Effector CD8-positive, alpha-beta T cell (primary cell): ENCODE measurements around the gene TSKU.
"Not testable (repeated sequence)": the region's sequence is repeated elsewhere in the genome, so short reads cannot be mapped to it uniquely, and the experiment has no call there.

ENCODE experiments used
- DNase-seq: peaks from one replicate; lab custom pipeline; 2025; lab: John Stamatoyannopoulos, UW

The TSKU gene

DNA sequence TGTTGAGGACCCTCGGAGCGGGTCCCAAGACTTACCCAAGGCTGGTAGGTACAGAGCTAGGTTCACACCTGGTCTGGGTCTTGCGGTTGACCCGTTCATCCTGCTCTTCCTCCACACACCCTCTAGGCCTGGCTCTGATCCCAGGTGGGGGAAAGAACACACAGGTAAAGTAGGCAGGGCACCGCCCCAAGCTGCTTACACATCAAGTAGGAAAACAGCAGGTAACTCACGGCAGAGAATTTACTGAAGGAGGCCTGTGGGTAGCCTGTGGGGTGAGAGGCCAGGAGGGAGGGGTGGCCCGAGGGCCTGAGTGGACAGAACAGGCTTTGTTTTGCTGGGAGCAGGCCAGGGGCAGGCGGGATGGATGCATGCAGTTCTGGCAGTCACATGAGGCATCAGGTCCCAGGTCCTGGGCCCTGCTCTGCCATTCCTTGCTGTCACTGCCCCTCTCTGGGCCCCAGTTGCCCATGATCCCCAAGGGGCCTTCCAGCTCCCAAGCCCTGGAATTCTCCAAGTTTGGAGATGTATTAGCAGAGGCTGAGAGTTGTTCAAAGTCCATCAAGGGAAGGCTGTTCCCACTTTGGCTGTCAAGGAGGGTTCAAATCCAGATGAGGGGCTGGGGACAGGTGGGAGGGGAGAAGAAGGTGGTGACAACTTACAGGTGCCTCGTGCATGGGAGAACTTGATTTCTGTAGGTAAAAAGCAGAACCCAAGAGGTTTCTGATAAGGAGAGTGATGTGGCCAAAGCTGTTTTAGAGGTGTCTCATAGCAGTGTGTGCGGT, 5.7 kb downstream of the TSKU start:
- no peak for DNase-seq

DNA sequence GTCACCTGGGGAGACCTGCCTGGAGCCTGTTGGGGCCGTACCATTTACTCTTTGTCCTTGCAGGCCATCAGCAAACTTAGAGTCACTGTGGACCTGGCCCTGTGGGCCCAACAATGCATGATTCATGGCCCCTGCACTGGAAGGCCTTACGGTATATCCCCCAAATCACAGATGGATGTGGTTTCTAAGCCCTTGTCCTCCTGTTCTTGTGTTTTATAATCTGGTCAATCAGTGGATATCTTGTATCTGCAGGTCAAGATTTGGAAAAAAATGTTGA, 6.2 kb downstream of the TSKU start:
- DNase-seq = no peak

DNA sequence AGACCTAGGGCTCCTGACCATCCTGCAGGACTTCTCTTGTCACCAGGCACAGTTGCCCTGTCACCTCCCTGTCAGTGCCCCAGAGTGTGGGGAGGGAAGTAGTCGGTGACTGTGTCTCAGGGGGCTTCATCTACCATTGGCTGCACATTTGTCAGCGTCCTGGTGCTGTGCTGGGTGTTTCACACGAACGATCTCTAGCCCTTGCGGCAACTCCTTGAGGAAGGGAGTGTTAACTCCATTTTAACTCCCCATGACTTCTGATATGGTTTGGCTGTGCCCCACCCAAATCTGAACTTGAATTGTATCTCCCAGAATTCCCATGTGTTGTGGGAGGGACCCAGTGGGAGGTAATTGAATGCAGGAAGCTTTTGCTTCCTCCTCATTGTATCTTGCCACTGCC, 7.1 kb downstream of the TSKU start:
- no peak for DNase-seq

DNA sequence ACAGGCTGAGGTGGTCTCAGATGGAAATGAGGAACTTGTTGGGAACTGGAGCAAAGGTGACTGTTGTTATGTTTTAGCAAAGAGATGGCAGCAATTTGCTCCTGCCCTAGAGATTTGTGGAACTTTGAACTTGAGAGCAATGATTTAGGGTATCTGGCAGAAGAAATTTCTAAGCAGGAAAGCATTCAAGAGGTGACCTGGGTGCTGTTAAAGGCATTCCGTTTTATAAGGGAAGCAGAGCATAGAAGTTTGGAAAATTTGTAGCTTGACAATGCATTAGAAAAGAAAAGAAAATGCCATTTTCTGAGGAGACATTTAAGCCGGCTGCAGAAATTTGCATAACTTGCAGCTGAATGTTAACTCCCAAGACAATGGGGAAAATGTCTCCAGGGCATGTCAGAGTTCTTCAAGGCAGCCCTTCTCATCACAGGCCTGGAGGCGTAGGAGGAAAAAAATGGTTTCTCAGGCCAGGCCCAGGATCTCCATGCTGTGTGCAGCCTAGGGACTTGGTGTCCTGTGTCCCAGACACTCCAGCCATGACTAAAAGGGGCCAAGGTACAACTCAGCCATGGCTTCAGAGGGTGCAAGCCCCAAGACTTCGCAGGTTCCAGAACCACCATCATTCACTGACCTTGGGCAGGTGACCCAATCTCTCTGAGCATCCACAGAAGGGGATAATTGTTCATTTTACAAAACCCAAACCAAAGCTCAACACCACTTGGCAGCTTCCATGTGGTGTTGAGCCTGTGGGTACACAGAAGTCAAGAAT, 8.0 kb downstream of the TSKU start:
- DNase-seq = not testable (repeated sequence)

DNA sequence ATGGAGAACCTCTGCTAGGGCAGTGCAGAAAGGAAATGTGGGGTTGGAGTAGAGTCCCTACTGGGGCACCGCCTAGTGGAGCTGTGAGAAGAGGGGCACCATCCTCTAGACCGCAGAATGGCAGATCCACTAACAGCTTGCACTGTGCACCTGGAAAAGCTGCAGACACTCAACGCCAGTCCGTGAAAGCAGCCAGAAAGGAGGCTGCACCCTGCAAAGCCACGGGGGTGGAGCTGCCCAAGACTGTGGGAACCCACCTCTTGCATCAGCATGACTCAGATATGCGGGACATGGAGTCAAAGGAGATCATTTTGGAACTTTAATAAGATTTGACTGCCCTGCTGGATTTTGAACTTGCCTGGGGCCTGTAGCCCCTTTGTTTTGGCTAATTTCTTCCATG, 8.7 kb downstream of the TSKU start:
- DNase-seq = no peak

DNA sequence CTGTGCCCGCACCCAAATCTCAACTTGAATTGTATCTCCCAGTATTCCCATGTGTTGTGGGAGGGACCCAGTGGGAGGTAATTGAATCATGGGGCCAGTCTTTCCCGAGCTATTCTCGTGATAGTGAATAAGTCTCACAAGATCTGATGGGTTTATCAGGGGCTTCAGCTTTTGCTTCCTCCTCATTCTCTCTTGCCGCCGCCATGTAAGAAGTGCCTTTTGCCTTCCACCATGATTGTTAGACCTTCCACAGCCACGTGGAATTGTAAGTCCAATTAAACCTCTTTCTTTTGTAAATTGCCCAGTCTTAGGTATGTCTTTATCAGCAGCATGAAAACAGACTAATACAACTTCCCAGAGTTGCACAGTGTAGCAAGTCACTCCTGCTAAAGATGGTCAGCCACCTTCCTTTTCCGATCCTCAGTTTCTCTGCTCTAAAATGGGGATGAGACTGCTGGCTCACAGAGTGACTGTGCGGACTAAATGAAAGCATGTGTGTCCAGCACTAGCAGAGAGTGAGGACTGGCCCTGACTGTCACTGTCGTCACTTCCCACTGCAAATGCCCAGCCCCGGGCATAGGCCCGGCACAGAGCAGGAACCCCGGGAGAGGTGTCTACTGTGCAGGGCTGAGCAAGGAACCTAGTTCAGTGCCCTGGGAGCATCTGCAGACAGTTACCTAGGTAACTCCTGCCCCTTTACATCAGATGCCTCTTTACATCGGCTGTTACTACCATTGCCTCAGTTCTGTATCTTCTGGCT, 9.5 kb downstream of the TSKU start:
- no peak for DNase-seq

DNA sequence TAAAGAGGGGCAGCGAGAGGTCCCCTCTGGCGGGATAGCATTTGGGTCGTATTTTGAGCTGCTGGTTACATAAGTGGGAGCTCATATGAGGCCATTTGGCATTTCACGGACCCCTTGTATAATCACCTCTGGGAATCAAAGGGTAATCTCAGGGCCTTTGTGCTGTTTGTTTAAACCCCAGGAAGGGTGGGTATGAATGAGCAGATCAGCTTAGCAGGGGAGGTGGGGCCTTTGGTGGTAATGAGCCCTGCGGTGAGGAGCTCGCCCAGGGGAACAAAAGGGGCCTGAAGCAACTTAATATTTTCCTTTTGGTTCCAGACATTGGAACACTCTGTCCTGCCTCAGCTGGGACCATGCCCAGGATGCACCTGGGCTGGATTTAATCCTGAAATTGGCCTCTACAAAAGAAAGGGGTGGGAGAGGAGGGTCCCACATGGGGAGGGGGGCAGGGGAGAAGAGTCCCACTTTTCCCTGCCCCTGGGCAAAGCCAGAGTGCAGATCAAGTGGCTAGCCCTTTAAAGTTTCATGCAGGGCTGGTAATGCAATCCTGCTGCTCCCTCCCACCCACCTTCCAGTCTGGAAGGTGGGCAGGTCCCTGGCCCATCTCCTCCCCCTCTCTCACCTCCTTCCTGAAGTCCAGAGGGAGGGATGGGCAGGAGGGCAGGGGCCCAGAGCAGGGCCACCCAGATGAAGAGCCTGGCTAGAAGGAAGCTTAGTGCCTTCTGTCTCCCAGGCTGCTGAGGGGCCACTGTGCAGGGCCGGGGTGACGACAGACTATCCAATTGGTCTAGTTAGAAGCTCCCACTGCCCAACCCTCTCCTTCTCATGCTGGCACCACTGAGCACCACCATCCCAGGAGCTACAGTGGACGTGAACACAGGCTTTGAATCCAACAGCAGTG, 10.5 kb downstream of the TSKU start:
- DNase-seq = no peak

DNA sequence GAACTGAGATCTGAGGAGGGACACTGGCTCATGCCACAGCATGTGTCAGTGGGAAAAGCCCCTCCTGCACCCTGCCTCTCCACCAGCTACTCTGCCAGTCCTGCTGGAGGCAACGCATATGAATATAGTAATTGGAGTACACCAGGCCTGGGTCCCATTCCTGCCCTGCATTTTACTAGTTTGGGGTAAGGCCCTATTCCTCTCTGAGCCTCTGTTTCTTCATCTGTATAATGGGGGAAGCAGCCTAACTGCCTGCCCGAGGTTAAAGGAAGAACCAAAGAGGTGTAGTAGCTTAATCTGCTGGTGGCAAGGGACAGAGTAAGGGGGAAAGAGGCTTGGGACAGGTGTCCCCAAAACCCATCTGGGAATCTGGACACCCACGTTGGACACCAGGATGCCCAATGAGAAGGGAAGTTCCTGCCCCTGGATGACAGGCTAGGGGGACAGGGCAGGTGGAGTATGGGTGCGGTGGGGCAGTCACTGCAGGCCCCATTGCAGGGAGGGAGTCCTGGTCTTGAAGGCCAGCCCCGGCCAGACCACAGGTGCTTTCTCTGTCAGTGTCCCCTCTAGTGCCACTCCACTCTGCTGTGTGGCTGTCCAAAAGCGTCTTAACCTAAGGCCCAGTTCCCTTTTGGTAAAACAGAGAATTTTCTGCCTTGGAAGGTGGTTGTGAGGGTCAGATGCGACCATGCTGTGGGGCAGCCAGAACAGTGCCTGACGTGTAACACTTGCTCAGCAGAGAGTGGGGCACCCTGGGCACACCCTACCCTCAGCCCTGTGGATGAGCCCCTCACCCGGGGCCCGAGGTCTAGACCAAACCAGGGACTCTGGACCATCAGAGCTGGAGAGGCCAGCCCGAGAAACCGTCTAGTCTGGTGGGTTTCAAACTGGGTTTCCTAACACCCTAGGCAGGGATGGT, 11.5 kb downstream of the TSKU start:
- no peak for DNase-seq

DNA sequence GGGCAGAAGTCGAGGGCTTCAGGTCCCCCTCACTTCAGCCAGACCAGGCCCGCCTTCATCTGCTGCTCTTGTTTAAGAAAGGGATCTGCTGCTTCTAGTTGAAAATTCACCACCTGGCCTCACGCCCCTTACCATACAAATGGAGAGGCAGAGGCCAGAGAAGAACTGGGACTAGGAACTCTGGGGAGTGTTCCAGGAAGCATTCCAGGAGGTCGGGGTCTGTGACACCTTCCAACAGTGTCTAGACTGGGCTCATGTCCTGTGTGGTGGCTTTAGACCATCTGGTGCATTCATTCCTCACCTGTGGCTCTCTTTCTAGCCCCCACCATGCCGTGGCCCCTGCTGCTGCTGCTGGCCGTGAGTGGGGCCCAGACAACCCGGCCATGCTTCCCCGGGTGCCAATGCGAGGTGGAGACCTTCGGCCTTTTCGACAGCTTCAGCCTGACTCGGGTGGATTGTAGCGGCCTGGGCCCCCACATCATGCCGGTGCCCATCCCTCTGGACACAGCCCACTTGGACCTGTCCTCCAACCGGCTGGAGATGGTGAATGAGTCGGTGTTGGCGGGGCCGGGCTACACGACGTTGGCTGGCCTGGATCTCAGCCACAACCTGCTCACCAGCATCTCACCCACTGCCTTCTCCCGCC, 12.3 kb downstream of the TSKU start:
- no peak for DNase-seq

DNA sequence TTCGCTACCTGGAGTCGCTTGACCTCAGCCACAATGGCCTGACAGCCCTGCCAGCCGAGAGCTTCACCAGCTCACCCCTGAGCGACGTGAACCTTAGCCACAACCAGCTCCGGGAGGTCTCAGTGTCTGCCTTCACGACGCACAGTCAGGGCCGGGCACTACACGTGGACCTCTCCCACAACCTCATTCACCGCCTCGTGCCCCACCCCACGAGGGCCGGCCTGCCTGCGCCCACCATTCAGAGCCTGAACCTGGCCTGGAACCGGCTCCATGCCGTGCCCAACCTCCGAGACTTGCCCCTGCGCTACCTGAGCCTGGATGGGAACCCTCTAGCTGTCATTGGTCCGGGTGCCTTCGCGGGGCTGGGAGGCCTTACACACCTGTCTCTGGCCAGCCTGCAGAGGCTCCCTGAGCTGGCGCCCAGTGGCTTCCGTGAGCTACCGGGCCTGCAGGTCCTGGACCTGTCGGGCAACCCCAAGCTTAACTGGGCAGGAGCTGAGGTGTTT, 12.8 kb downstream of the TSKU start:
- no peak for DNase-seq

DNA sequence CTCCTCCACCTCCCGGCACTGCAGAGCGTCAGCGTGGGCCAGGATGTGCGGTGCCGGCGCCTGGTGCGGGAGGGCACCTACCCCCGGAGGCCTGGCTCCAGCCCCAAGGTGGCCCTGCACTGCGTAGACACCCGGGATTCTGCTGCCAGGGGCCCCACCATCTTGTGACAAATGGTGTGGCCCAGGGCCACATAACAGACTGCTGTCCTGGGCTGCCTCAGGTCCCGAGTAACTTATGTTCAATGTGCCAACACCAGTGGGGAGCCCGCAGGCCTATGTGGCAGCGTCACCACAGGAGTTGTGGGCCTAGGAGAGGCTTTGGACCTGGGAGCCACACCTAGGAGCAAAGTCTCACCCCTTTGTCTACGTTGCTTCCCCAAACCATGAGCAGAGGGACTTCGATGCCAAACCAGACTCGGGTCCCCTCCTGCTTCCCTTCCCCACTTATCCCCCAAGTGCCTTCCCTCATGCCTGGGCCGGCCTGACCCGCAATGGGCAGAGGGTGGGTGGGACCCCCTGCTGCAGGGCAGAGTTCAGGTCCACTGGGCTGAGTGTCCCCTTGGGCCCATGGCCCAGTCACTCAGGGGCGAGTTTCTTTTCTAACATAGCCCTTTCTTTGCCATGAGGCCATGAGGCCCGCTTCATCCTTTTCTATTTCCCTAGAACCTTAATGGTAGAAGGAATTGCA, 13.5 kb downstream of the TSKU start:
- DNase-seq = no peak

DNA sequence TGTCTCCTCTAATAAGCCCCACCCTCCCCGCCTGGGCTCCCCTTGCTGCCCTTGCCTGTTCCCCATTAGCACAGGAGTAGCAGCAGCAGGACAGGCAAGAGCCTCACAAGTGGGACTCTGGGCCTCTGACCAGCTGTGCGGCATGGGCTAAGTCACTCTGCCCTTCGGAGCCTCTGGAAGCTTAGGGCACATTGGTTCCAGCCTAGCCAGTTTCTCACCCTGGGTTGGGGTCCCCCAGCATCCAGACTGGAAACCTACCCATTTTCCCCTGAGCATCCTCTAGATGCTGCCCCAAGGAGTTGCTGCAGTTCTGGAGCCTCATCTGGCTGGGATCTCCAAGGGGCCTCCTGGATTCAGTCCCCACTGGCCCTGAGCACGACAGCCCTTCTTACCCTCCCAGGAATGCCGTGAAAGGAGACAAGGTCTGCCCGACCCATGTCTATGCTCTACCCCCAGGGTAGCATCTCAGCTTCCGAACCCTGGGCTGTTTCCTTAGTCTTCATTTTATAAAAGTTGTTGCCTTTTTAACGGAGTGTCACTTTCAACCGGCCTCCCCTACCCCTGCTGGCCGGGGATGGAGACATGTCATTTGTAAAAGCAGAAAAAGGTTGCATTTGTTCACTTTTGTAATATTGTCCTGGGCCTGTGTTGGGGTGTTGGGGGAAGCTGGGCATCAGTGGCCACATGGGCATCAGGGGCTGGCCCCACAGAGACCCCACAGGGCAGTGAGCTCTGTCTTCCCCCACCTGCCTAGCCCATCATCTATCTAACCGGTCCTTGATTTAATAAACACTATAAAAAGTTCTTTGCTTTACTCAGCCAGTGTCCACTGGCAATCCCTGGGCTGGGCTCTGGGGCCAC, 14.4 kb downstream of the TSKU start:
- no peak for DNase-seq

DNA sequence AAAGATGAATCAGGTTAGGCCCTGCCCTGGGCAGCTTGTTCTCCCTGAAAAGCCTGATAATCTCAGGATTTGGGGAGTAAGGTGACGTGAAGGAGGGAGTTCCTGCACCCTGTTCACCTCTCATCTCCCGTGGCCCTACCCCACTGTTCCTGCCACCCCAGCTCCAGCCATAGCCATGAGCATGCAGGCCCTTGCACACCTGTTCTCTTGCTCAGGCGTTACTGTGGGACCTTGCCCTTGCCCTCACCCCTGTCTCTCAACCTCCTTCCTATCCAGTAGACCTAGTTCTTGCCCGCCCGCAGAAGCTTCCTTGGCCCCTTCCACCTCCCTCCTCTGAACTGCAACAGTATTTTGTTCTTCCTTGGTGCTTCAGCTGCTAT, 15.0 kb downstream of the TSKU start:
- no peak for DNase-seq

DNA sequence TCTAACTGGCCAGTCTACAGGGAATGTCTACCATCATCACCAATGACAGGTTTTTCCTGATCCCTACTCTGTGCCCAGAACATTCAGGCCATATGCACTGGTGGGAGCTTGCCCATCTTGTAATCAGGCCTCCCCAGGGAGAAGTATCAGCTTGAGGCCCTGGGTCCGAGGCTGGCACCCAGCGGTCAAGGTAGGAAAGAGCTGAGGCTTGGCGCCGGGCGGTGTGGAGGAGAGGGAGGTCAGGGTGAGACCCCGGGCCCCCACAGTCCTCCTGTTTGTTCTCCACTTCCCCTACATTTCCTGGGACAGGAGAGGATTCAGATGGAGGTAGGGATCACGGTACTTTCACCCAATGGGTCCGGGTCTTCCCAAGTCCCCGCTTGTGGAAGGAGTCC, 15.5 kb downstream of the TSKU start:
- DNase-seq = no peak

DNA sequence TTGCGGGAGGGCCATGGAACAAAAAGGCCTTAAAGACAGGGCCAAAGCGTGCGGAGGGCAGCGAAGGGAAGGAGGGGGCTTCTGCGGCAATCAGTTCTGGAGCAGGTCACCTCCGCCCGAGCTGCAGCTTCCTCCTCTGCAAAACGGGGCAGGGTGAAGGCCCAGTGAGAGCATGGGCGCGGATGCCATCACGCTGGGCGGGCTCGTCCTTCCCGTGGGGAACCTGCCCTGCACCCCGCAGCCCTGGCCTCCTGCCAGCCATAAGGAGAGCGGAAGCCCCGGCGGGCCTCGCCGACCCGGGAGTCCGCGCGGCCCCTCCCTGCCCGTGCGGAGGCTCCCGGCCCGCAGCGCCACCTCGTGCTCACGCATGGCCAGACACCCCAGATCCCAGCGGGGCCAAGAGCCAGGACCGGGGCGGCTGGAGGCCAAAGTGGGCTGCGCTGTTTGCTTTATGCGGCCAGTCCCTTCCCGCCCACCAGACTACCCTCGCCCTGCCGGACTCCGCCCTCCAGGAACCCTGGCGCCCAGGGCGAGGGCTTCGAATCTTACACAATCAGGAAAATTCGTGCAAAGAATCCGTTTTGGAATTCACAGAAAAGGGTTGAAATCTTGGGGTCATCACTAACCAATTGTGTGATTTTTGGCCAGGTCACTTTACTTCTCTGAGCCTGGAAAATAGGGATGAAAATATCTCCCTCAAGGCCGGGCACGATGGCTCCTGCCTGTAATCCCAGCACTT, 16.1 kb downstream of the TSKU start:
- DNase-seq = peak; percentile 64

DNA sequence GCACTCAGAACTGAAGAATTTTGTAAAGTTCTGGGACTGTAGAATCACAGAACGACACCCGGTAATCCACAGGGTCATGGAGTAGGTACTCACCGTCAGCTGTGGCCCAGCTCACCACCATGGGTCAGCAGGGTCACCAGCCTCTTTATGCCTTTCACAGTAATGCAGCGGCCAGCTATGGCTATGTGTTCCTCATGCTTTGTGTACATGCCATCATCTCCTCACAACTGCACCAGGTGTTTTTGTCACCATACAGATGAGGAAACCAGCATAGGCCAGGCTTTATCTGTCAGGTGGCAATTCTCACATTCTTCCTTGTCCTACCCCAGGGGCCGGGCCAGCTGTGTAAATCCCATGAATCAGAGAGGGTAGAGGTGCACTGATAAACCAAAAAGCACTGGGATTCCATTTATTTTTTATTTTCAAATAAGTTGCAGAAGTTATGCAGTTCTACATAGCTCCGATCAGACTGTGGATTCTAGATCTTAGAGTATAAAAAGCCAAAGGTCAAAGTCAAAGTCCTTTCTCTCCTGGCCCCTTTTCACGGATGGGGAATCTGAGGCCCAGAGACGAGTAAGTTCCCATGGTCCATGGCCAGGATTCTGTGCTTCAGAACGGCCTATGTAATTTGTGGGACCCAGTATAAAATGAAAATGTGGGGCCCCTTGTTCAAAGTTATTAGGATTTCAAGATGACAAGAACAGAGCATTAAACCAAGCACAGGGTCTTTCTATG, 17.5 kb downstream of the TSKU start:
- no peak for DNase-seq

DNA sequence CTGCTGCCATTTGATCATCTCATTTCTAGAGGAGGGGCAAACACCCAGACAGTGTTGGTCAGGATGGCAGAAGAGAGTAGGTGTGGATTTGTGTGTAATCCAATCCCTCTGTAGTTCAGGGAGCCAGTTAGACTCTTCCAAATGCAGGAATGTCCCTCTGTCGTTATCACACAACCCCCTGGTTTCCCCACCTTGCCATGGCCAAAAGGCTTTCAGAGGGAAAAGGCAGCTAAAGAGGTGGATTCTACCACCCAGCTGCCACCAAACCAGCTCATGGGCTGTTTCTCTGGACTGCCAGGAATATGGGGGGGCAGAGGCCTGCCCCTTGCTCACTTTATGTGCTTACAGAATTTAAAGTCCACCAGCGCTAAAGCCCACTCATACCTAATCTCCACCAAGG, 18.1 kb downstream of the TSKU start:
- no peak for DNase-seq
